ENCODE measurements around the gene CTTNBP2.

CTTNBP2 gene

GRCh38 chr7:117908031-117908795 lies 35.0 kb upstream of the CTTNBP2 start:
- no peak overlapping the region for H3K9ac ChIP-seq (ENCODE audit: low read length)
- no peaks in the 10 kb centered on the region for H4K20me1 ChIP-seq (ENCODE audit: insufficient read depth, low read length)
- TF ChIP-seq, protein P1, sequence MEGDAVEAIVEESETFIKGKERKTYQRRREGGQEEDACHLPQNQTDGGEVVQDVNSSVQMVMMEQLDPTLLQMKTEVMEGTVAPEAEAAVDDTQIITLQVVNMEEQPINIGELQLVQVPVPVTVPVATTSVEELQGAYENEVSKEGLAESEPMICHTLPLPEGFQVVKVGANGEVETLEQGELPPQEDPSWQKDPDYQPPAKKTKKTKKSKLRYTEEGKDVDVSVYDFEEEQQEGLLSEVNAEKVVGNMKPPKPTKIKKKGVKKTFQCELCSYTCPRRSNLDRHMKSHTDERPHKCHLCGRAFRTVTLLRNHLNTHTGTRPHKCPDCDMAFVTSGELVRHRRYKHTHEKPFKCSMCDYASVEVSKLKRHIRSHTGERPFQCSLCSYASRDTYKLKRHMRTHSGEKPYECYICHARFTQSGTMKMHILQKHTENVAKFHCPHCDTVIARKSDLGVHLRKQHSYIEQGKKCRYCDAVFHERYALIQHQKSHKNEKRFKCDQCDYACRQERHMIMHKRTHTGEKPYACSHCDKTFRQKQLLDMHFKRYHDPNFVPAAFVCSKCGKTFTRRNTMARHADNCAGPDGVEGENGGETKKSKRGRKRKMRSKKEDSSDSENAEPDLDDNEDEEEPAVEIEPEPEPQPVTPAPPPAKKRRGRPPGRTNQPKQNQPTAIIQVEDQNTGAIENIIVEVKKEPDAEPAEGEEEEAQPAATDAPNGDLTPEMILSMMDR (IDR thresholded peaks at IDR 0.05; ENCODE audit: low read length): no peak
- TF ChIP-seq EZH2 (optimal IDR thresholded peaks at IDR 0.05; ENCODE audit: low read depth, low read length) (no peak), EZH2phosphoT487 (IDR thresholded peaks at IDR 0.05; ENCODE audit: low read length) (no peak)
- no peaks in the 10 kb centered on the region for H3K9me2 ChIP-seq (replicated peaks; ENCODE audit: insufficient read depth, low read length)
- H3F3A ChIP-seq (ENCODE audit: insufficient read depth, low read length): no peaks in the 10 kb centered on the region
- no peak overlapping the region for H3K27ac ChIP-seq (ENCODE audit: low read length)
- no peaks in the 10 kb centered on the region for H3K27me3 ChIP-seq (replicated peaks; ENCODE audit: insufficient read depth, low read length)
- H2AFZ ChIP-seq (ENCODE audit: low read length): no peak overlapping the region
- no peaks in the 10 kb centered on the region for H3K9me3 ChIP-seq (replicated peaks; ENCODE audit: insufficient read depth, low read length)
- H3K36me3 ChIP-seq (replicated peaks; ENCODE audit: insufficient read depth, low read length): no peaks in the 10 kb centered on the region
- no peak overlapping the region for H3K4me3 ChIP-seq (ENCODE audit: low read length)
- no peak overlapping the region for H3K4me2 ChIP-seq (ENCODE audit: low read depth, low read length)
- no peaks in the 10 kb centered on the region for H3K79me2 ChIP-seq (ENCODE audit: low read length)
- no peak for DNase-seq
- no peaks in the 10 kb centered on the region for H3K4me1 ChIP-seq (ENCODE audit: low read length)

DNA sequence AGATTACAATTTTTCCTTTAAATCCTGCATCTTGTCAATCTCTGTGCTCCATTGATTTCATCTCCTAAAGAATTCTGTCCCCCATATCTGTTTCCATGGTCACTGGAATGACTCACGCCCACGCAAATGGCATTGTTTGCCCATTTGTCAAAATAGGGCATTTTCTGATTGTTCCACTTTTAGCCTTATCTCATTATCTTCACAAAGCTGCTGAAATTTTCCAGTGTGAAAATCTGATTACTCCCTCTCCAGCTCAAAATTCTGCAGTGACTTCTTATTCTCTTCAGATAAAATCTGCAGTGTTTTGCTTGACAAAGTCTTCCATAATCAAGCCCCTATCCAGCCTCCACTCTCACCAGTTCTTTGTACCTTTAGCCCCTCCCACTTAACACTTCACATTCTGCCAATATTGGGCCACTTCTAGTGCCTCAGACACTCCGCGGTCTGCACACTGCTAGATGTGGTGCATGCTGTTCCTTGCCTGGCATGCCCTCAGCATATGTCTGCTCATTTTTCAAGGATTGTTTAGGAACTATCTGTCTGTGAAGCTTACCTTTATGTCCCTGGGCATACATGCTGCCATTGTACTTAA lies 33.9 kb upstream of the CTTNBP2 start:
- no peak for DNase-seq
- Histone ChIP-seq H3K9me2 (replicated peaks; ENCODE audit: insufficient read depth, low read length) (no peaks in the 10 kb centered on the region), H3K4me2 (ENCODE audit: low read depth, low read length) (no peak overlapping the region), H3K4me3 (ENCODE audit: low read length) (no peak overlapping the region), H2AFZ (ENCODE audit: low read length) (no peak overlapping the region), H3K9me3 (replicated peaks; ENCODE audit: insufficient read depth, low read length) (no peaks in the 10 kb centered on the region), H3K27me3 (replicated peaks; ENCODE audit: insufficient read depth, low read length) (no peaks in the 10 kb centered on the region), H3F3A (ENCODE audit: insufficient read depth, low read length) (no peaks in the 10 kb centered on the region), H3K36me3 (replicated peaks; ENCODE audit: insufficient read depth, low read length) (no peaks in the 10 kb centered on the region), H3K79me2 (ENCODE audit: low read length) (no peaks in the 10 kb centered on the region), H3K27ac (ENCODE audit: low read length) (no peak overlapping the region), H4K20me1 (ENCODE audit: insufficient read depth, low read length) (no peaks in the 10 kb centered on the region), H3K9ac (ENCODE audit: low read length) (no peak overlapping the region), H3K4me1 (ENCODE audit: low read length) (no peaks in the 10 kb centered on the region)
- TF ChIP-seq EZH2phosphoT487 (IDR thresholded peaks at IDR 0.05; ENCODE audit: low read length) (no peak), EZH2 (optimal IDR thresholded peaks at IDR 0.05; ENCODE audit: low read depth, low read length) (no peak)
- TF ChIP-seq, protein P1 (IDR thresholded peaks at IDR 0.05; ENCODE audit: low read length): no peak

- Histone ChIP-seq H3K79me2 (ENCODE audit: low read length) (no peaks in the 10 kb centered on the region), H3K4me2 (ENCODE audit: low read depth, low read length) (no peak overlapping the region), H3K9me2 (replicated peaks; ENCODE audit: insufficient read depth, low read length) (no peaks in the 10 kb centered on the region), H3F3A (ENCODE audit: insufficient read depth, low read length) (no peaks in the 10 kb centered on the region), H3K4me3 (ENCODE audit: low read length) (no peak overlapping the region), H3K9ac (ENCODE audit: low read length) (no peak overlapping the region), H4K20me1 (ENCODE audit: insufficient read depth, low read length) (no peaks in the 10 kb centered on the region), H3K36me3 (replicated peaks; ENCODE audit: insufficient read depth, low read length) (no peaks in the 10 kb centered on the region), H3K9me3 (replicated peaks; ENCODE audit: insufficient read depth, low read length) (no peaks in the 10 kb centered on the region), H2AFZ (ENCODE audit: low read length) (no peak overlapping the region), H3K4me1 (ENCODE audit: low read length) (no peaks in the 10 kb centered on the region), H3K27me3 (replicated peaks; ENCODE audit: insufficient read depth, low read length) (no peaks in the 10 kb centered on the region), H3K27ac (ENCODE audit: low read length) (no peak overlapping the region)
- DNase-seq: no peak
- TF ChIP-seq EZH2phosphoT487 (IDR thresholded peaks at IDR 0.05; ENCODE audit: low read length) (no peak), EZH2 (optimal IDR thresholded peaks at IDR 0.05; ENCODE audit: low read depth, low read length) (no peak)
- TF ChIP-seq, protein P1 (IDR thresholded peaks at IDR 0.05; ENCODE audit: low read length): no peak
Measured at GRCh38 chr7:117902314-117902889, 29.2 kb upstream of the CTTNBP2 start.
